ENCODE measurements around the gene ERICH2. TPM values are rescaled to one million over a fixed set of nuclear protein-coding genes. Genes with fewer than 3 reads are reported as not detected.

ERICH2 gene
- total RNA-seq, 1 experiment from 2014 or later: 2.4 TPM

DNA sequence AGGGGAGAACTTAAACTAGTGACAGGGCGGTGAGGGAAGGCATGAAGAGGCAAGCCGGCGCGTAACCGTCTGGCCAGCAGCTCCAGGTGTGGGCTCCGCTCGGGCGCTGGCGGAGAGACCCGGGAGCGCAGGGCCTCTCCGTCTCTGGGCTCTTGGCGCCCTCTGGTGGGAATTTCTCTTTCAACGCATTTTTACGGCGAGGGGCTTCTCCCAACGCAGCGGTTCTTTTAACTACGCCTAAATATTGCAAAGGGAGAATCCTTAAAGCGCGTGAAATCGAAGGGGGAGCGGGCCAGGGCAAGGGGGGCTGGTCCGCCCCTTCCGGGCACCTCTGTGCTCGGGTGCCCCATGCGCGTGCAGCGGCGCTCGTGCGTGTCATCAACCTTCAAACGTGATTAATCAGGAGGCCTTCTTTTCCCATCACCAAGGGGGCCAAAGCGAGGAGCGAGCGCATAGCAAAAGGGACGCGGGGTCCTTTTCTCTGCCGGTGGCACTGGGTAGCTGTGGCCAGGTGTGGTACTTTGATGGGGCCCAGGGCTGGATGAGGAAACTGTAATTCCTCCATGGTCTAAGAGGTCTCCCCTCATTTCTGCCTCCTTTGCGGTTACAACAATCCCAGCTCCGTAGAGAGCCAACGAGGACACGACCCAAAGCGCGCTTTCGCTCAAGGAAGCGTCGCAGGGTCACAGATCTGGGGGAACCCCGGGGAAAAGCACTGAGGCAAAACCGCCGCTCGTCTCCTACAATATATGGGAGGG, 45.7 kb downstream of the ERICH2 start:
- DNase-seq (ENCODE audit: low read depth, low spot score) (peak; percentile 57), ATAC-seq (peak; percentile 78)
- TF ChIP-seq, protein P1, sequence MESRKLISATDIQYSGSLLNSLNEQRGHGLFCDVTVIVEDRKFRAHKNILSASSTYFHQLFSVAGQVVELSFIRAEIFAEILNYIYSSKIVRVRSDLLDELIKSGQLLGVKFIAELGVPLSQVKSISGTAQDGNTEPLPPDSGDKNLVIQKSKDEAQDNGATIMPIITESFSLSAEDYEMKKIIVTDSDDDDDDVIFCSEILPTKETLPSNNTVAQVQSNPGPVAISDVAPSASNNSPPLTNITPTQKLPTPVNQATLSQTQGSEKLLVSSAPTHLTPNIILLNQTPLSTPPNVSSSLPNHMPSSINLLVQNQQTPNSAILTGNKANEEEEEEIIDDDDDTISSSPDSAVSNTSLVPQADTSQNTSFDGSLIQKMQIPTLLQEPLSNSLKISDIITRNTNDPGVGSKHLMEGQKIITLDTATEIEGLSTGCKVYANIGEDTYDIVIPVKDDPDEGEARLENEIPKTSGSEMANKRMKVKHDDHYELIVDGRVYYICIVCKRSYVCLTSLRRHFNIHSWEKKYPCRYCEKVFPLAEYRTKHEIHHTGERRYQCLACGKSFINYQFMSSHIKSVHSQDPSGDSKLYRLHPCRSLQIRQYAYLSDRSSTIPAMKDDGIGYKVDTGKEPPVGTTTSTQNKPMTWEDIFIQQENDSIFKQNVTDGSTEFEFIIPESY (IDR thresholded peaks at IDR 0.05; ENCODE audit: extremely low read depth, insufficient replicate concordance, low read length): no peak
- TF ChIP-seq SP1 (IDR thresholded peaks at IDR 0.05; ENCODE audit: low read depth) (no peak), YY1 (IDR thresholded peaks at IDR 0.05; ENCODE audit: extremely low read depth, insufficient replicate concordance, low read depth, low read length) (peak; percentile 8), ZNF274 (IDR thresholded peaks at IDR 0.05; ENCODE audit: low read depth, low read length) (no peak), JUND (IDR thresholded peaks at IDR 0.05) (no peak), EZH2phosphoT487 (IDR thresholded peaks at IDR 0.05; ENCODE audit: borderline replicate concordance) (no peak), SIN3A (IDR thresholded peaks at IDR 0.05; ENCODE audit: low read depth) (no peak), TCF7L2 (IDR thresholded peaks at IDR 0.05; ENCODE audit: borderline replicate concordance, extremely low read depth, insufficient read depth, insufficient read length) (no peak), RAD21 (IDR thresholded peaks at IDR 0.05; ENCODE audit: low read depth) (peak; percentile 94), ZFX (IDR thresholded peaks at IDR 0.05) (no peak), FOSL1 (IDR thresholded peaks at IDR 0.05; ENCODE audit: low read depth) (no peak), EGR1 (IDR thresholded peaks at IDR 0.05; ENCODE audit: low read depth) (no peak), CBX3 (IDR thresholded peaks at IDR 0.05; ENCODE audit: low read depth) (no peak)
- TF ChIP-seq, protein P2, sequence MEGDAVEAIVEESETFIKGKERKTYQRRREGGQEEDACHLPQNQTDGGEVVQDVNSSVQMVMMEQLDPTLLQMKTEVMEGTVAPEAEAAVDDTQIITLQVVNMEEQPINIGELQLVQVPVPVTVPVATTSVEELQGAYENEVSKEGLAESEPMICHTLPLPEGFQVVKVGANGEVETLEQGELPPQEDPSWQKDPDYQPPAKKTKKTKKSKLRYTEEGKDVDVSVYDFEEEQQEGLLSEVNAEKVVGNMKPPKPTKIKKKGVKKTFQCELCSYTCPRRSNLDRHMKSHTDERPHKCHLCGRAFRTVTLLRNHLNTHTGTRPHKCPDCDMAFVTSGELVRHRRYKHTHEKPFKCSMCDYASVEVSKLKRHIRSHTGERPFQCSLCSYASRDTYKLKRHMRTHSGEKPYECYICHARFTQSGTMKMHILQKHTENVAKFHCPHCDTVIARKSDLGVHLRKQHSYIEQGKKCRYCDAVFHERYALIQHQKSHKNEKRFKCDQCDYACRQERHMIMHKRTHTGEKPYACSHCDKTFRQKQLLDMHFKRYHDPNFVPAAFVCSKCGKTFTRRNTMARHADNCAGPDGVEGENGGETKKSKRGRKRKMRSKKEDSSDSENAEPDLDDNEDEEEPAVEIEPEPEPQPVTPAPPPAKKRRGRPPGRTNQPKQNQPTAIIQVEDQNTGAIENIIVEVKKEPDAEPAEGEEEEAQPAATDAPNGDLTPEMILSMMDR (IDR thresholded peaks at IDR 0.05 in 2 of 3, conservative IDR thresholded peaks at IDR 0.05 in 1 of 3; ENCODE audit: borderline replicate concordance in 1 of 3, insufficient read depth in 1 of 3, low read depth in 2 of 3, low read length in 2 of 3): peak; percentile 79 to 92 (median 83)
- TF ChIP-seq, protein P3, sequence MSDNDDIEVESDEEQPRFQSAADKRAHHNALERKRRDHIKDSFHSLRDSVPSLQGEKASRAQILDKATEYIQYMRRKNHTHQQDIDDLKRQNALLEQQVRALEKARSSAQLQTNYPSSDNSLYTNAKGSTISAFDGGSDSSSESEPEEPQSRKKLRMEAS (IDR thresholded peaks at IDR 0.05): no peak
- TF ChIP-seq, protein P4, sequence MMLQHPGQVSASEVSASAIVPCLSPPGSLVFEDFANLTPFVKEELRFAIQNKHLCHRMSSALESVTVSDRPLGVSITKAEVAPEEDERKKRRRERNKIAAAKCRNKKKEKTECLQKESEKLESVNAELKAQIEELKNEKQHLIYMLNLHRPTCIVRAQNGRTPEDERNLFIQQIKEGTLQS (IDR thresholded peaks at IDR 0.05): no peak
- TF ChIP-seq, protein P5, sequence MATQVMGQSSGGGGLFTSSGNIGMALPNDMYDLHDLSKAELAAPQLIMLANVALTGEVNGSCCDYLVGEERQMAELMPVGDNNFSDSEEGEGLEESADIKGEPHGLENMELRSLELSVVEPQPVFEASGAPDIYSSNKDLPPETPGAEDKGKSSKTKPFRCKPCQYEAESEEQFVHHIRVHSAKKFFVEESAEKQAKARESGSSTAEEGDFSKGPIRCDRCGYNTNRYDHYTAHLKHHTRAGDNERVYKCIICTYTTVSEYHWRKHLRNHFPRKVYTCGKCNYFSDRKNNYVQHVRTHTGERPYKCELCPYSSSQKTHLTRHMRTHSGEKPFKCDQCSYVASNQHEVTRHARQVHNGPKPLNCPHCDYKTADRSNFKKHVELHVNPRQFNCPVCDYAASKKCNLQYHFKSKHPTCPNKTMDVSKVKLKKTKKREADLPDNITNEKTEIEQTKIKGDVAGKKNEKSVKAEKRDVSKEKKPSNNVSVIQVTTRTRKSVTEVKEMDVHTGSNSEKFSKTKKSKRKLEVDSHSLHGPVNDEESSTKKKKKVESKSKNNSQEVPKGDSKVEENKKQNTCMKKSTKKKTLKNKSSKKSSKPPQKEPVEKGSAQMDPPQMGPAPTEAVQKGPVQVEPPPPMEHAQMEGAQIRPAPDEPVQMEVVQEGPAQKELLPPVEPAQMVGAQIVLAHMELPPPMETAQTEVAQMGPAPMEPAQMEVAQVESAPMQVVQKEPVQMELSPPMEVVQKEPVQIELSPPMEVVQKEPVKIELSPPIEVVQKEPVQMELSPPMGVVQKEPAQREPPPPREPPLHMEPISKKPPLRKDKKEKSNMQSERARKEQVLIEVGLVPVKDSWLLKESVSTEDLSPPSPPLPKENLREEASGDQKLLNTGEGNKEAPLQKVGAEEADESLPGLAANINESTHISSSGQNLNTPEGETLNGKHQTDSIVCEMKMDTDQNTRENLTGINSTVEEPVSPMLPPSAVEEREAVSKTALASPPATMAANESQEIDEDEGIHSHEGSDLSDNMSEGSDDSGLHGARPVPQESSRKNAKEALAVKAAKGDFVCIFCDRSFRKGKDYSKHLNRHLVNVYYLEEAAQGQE (IDR thresholded peaks at IDR 0.05; ENCODE audit: low read depth): no peak
- Histone ChIP-seq H3K27ac (ENCODE audit: low read depth, low read length) (no peak overlapping the region; the same call in 1 of the 2 replicates), H2AFZ (ENCODE audit: low read depth, low read length, poor library complexity, severe bottlenecking) (peak overlapping the region; percentile 99), H3K79me2 (ENCODE audit: insufficient read depth, low read length) (no peaks in the 10 kb centered on the region), H3K4me2 (ENCODE audit: low read length) (peak overlapping the region; percentile 97), H4K20me1 (ENCODE audit: insufficient read depth) (no peaks in the 10 kb centered on the region), H3K9me3 (ENCODE audit: control insufficient read depth in 1 of 2, insufficient read depth in 1 of 2, low read depth in 1 of 2, low read length in 2 of 2) (no peaks in the 10 kb centered on the region), H3K36me3 (ENCODE audit: control insufficient read depth in 1 of 2, insufficient read depth in 2 of 2, low read length in 2 of 2) (no peaks in the 10 kb centered on the region), H3K4me3 (replicated peaks in 1 of 2; ENCODE audit: low read depth in 1 of 2, low read length in 2 of 2) (peak overlapping the region; percentile 53 to 67), H3K9ac (ENCODE audit: low read length) (peak overlapping the region; percentile 64), H3K9me2 (ENCODE audit: insufficient read depth) (no peaks in the 10 kb centered on the region), H3K27me3 (ENCODE audit: insufficient read depth, low read length) (no peaks in the 10 kb centered on the region), H3K4me1 (ENCODE audit: control insufficient read depth in 1 of 2, insufficient read depth in 2 of 2, low read length in 2 of 2) (peaks cover 3 to 25% of the 10 kb centered on the region in 2 experiments; a peak in 3 of 4 replicates)
- POLR2A ChIA-PET: interaction anchor here (0.9 to 1.4 kb wide), 3 partner anchors 59 to 418 kb away, joined by 3 to 4 read pairs (median 3); no protein-coding TSS in a partner anchor
- intact Hi-C loops (cut with micrococcal nuclease): loop anchor here (2.0 to 5.0 kb wide), 2 partner anchors 57 to 454 kb away; no protein-coding TSS in a partner anchor
- CTCF ChIA-PET: interaction anchor here (0.6 to 6.1 kb wide), 27 partner anchors 9 to 580 kb away, joined by 3 to 87 read pairs (median 5); partner anchors contain the start of gene ERICH2
- RAD21 ChIA-PET (ENCODE audit: low non-redundant PET in 1 of 2, low total read pairs in 2 of 2, uncharacterized antibody in 2 of 2, unreplicated experiment in 2 of 2): interaction anchor here (0.6 to 1.4 kb wide), 11 partner anchors 46 to 1364 kb away, joined by 3 to 5 read pairs (median 4); partner anchors contain the start of gene ERICH2 (in 1 of the 2)
- BruUV-seq (replicated peaks): no TSS peak
